Measurements from ENCODE around the gene PHACTR1.

The PHACTR1 gene

DNA sequence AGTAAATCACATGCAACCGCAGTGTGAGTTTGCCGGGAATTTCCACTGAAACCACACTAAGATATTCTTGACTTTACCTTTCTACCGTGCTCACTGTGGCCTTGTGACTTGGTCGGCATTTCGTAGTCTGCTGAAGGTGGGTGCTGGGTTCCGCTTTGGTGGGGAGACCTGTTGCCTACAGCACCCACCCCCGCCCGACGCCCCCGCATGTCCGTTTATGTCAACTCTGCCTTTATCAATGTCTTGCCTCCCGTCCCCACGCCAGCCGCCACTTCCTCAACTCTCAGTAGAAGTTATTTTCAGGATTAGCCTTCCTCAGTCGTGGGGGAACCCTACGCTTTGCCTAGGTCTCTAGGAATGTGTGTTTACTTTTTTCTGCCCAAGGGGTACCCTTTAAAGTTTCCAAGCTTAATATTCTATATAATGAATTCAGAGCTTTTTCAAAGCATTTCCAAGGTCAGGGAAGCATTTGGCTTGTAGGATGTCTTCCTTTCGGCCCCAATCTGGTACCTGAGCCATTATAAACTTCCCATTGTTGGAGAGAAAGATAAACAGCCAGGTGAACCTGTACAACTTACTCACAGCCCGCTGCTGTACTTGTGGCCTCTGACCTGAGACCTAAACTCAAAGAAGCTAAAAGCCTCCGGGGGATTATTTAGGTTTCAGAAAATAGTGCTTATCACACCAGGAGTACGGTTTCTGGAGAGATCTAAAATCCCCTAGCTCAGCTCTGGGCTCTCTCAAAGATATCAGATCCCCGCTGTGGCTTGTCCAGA lies 557.6 kb downstream of the PHACTR1 start:
- DNase-seq = peak; percentile 78 to 92 (median 86)

DNA sequence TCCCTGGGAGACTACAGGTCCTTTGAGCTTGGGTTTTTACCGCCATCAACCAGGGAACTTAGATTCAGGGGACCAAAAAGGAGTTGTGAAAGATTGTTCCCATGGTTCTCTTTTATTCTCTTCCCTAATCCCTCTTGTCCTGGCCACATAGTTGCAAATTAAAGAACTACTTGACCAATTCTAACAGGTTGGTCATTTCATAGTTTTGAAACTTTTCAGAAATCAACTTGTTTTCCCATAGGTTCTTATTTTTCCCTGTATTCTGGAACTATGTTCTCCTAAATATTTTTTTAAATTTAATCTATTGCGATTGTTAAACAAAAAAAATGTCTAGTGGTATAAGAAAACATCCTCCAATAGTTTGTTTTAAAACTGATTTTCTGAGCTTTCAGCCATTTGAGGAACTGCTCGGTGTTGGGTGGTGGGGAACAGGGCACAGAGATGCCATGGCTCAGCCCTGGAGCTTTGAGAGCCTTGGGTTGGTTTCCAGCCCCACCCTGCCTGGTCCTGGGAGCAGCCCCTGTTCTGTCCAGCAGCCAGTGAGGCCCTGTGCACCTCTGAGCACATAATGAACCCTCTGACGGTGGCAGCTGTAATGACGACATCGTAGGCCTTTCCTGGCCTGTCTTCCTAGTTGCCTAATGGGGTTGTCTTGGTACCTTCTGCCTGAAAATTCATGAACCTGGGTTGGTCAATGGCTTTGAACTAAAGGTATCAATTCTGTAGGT lies 558.3 kb downstream of the PHACTR1 start:
- peak in 3 of 4 experiments; percentile 16 to 44 (median 23) for DNase-seq

DNA sequence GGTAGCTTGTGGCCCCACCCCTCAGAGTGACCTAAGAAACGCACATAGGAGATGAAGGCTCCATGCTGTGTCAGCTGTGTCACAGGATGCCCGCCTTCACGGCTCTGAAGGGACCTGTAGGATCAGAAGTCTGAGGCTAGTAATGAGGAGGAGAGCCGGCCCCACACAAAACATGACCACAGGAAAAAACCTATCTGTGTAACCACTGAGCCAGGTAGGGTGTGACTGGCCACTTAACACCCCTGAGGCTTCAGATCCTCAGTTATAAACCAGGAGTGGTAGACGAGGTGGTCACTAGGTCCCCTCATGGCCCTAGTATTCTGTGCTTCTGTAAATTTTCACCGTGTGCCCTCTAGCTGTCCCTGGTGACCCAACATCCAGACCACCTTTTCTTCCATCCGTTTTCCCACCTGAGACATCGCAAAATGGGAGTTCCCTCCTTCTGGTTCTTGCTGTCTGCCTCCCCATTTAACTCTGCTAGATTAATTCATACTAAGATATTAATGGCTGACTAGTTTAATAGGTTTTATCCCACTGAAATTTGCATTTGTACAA lies 558.9 kb downstream of the PHACTR1 start:
- no peak for DNase-seq

DNA sequence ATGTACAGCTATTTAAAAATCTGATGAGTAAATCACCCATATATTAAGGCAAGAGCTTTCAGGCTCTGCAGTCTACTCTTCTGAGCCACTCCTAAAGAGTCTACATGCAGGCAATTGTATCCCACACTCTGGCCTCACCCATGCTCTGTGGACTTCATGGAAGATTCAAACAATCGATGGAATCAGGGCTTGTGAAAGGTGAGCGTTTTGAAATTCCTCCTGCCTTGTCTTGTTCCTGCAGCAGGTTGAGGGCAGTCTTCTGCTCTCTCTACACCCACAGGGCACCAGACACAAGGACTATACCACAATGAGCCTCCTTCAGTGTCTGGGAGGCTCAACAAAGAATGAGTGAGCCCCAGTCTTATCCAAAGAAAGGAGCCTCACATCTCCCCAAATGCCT lies 560.7 kb downstream of the PHACTR1 start:
- DNase-seq = no peak

DNA sequence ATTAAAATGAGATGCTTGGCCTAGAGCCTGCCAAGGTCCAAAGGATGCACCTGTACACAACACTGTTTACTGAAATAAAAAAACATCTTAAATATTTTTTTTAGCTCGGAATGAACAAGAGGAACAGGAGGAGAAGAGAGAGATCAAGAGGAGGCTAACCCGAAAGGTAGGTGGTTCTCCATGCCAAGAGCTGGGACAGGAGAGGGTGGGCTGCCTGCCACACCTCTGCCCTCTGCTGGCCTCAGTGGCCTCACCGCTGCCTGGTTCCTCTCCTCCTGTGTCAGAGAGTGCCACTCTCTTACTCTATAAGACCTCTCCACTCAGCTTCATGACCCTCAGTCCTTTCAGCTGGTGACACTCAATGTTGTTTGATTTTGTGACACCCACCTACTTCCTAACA lies 561.6 kb downstream of the PHACTR1 start:
- DNase-seq = peak in 1 of 4 experiments; percentile 30

DNA sequence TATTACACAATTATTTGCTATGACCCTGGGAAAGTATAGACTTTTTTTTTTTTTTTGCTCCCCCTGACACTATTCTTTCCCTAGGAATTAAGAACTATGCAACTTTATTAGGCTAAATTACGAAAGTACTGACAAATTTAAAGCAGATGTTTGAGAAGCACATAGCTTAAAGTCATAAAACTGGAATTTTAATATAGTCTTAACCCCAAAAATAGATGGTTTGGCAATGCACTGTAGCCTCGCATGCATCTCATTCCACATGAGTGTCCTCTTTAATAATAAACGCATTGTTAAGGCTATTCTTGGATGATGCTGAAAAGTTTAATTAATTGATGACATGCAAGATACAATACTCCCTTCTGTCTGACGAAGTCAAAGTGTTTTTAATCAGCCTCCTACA lies 562.4 kb downstream of the PHACTR1 start:
- DNase-seq = no peak

DNA sequence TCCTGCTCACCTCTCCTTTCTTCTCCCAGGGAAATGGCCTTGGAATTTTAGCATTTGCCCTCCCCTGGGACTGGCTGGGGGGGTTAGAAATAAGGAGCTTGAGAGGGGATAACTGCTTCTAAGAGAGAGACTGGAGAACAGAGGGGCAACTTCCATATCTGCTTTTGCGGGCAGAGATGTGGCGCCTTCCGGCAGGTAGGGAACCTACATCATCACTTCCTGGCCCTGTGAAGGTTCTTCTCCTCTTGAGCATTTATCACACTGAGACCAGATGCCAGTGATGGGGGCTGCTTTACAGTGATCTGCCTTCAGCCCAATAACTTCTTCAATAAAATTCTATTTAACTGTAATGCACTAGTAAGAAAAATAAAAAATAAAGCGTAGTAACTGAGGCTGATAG lies 563.7 kb downstream of the PHACTR1 start:
- no peak for DNase-seq

DNA sequence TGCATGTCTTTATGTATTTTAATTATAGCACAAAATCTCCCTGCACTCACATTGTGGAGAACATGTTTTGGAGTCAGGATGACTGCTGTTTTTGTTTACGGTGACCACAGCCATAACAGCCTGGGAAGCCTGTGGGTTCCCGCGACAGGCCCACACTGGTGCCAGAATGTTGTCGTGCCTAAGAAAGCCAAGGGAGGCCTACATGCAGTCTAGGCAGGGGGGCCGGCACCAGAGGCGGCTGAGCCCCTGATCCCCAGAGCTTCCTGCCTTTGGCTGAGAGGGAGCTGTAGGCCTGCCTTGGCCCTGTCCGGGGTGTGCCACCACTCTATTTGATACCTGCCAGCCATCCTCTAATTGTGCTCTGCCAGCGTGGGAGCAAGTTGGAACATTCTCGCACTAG lies 565.1 kb downstream of the PHACTR1 start:
- no peak for DNase-seq

DNA sequence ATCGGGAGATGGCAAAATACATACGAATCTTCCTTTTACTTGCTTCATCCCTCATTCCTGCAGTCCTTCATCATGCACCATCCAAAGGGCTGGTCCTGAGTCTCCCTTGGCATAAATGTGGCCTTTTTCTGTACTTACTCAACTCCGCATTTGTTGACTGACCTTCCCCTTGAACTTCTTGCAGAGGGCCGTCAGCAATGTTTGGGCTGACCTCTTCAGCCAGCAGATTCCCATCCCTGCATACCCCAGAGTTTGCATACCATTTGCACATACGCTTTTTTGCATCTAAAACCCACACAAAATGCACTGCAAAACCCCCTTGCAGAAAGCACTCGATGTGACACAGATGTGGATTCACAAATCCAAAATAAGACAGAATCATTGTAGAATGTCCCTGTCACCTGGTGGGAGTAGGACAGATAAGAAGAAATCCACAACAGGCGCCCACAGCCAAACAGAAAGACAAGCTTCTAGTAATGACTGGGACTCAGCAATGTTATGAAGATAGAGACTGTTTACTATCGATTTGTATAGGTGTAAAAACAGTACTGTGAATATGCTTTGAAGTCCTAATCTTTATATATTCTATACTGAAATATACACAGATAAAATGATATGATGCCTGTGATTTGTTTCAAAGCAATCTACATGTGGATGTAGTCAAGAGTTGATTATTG lies 566.0 kb downstream of the PHACTR1 start:
- no peak for DNase-seq

DNA sequence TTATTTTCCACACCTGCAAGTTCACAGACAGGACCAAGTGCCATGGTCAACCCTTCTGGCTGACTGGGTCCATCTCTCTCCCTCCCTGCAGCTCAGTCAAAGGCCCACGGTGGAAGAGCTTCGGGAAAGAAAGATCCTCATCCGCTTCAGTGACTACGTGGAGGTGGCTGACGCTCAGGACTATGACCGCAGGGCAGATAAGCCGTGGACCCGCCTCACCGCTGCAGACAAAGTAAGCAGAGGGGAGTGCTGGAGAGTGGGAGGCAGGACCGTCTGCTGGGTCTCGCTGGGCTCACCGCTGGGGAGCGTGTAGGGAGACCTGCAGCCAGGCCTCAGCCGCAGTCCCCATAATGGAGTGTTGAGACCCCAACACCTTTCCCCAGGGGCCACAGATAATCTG lies 566.8 kb downstream of the PHACTR1 start:
- DNase-seq = no peak

DNA sequence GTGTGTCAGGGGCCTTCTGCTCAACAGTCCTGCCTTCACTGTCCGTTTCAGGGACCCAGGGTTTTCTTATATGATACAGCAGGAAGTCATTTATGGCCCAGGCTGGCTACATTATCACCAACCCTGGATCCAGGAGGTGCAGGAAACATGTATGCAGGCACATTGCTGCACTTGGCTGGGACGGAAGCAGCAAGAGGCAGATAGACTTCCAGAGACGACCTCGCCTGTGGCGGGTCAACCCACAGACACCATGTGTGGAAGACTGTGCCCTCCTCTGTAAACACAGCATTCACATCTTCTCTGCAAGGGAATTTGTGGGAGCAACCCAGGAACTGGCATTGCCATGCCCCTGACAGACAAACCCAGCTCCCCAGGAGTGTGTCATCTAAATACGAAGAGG lies 568.1 kb downstream of the PHACTR1 start:
- DNase-seq = no peak

DNA sequence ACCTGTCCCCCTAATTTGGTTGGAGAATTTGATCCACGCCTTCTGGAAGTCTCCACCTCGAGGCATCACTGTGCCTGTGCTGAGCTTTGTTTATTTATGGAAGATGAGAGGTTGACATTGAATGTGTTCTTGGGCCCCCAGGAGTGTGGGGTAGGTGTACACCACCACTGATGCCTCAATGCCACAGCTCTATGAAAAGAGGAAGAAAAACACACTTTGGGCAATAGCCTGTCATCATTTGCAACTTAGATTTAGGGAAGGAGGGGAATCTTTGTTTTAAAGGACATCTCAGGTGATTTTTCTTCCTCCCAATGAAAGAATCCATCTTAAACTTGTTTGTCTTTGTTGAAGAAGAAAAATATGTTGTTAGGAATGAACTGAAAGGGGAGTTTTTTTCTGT lies 569.1 kb downstream of the PHACTR1 start:
- peak in 2 of 4 experiments; percentile 52 to 54 for DNase-seq

DNA sequence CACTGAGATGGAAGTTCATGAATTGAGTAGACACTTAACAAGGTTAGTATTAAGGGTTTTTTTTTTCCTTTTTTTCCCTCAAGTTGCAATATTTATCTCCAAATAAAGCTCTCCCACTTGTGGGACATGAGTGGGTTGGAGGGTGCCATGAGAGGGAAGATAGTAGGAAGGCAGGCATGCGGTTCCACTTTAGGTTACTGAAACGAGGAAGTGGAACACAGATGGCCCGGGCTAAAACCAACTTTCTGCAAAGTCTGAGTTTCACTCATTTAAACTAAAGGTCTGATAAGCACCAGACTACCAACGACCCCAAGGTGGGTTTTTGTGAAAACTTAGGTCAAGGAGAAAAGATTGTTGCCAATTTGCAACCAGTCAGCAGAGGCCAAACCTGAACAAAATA lies 569.6 kb downstream of the PHACTR1 start:
- DNase-seq = peak; percentile 52 to 77 (median 67)

DNA sequence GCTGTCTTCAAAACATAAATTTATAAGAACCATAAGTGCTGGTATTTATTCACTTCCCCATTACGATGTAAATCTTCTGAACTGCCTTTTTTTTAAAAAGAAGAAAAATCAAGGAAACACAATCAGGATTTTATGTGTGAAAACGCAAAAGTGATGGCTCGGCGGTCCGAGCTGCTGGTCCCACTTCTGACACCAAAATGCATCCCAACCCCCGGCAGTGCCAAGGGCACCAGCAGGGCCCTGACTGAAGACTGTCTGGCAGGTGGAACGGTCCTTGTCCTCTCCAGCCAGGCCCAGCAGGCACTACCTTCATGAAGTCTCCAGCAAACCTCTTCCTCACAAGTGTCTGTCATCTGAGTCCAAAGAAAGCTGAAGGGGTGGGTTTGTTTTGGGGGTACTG lies 570.5 kb downstream of the PHACTR1 start:
- DNase-seq = no peak

DNA sequence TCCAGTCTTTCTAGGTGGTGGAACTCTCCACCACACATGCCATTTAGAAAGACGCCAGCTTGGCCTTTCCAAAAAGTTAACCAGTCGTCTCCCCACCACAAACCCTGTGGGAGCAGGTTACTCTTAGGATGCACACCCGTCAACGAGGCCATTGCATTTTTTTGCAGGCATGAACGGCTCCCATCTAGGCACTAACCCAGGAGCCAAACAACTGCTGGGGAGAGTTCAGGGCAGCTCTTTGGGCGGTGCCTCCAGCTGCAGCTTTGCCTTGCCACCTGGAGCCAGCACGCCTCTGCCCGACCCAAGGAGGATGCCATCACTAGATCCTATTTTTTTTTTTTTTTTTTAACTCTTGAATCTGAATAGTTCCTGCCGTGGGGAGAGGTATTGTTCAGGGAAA lies 571.9 kb downstream of the PHACTR1 start:
- no peak for DNase-seq

DNA sequence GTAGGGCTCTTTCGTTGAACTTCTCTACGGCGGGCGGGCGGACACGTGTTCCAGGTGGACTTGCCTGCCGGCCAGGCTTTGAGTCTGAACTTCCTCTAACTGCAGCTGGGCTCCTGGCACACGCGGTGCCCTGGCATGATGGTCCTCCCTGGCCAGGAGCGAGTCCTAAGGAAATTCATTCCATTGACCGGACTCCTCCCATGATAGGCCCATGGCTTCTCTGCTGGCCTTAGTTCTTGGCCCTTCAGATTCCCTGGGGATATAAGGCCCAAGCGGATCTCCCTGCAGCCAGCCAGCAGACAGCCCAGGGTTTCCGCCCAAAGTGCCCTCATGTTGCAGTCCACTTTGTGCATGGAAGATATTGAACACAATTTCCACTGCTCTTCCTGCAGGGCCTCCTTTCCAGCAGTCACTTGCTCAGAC lies 572.4 kb downstream of the PHACTR1 start:
- no peak for DNase-seq

DNA sequence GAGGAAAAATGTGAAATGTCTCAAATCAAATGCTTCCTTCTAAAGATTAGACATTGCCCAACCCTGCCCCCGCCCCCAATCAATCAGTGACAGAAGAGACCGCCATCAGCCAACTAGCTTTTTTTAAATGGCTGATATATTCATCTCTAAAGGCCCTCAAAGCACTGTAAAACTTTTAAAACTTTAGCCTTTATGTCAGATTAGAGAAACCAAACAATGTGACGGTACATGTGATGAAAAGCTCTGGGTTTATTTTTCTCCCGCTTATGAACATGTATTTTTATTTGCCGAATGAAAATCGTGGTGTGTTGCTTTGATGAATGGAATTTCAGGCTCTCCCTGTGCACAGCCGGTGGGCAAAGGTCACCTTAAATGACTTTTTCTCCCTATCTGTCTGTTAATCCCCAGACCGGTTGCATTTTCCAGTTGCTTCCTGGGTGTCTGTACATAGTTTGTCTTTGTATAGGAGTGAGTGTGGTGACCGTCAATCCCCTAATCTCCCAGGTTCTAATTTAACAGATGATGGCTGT lies 573.3 kb downstream of the PHACTR1 start:
- DNase-seq = no peak

DNA sequence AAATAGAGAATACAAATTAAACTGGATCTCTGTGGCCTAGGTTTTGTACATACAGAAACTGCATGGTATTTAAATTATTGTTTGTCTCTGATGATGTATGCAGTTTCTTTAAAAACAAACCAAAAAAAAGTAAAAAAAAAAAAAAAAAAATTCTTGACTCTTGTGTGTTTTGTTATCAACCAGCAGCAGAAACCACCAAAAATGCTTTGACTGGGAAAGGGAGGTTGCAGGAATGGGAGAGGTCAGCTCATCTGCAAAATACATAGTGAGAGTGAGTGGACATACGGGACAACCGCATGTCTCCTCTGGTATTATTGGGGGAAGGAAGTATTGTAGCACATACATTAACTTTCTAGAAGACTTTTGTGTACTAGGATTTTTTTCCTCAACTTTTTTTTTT lies 573.8 kb downstream of the PHACTR1 start:
- DNase-seq = no peak

DNA sequence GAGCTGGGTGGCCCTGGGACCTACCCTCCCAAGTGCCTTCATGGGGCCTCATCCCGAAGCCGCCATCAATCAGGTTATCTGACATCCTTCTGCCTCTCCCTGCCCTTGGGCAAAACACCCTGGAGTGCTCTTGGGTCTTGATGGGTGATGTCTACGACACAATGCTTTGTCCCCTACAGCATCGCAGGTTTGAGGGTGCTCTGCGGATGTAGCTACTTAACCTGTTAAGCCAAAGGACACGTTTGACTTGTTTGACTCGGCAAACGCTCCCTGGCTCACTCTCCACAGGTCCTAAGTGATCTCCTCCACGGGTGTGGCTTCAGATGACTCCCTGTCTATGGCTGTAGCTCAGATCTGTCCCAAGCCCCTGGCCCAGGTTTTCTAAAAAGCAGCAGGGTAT lies 576.2 kb downstream of the PHACTR1 start:
- no peak for DNase-seq

DNA sequence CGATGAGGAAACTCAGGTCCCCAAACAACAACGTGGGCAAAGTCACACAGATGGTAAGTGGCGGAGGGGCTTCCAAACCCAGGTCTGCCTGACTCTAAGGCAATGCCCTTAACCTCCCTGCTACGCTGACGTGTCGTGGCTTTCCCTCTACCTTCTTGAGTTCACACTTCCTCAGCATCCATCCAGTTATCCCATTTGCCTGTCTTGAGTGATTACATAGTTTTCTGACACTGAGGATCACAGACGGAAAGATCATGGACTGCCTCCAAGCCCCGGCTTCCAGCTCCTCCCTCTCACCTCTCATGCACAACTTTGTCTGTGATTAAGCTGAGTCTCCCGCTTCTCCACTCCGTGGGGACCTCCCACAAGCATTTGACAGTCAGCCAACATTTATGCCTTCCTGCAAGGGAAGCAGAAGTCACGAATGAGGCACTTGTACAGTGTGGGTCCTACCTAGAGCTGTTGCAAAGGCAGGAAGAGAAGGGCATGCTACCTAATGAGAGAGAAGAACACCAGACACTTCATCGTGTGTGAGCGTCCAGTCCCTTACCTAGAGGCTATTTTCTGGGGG lies 578.0 kb downstream of the PHACTR1 start:
- DNase-seq = peak; percentile 58 to 77 (median 76)

DNA sequence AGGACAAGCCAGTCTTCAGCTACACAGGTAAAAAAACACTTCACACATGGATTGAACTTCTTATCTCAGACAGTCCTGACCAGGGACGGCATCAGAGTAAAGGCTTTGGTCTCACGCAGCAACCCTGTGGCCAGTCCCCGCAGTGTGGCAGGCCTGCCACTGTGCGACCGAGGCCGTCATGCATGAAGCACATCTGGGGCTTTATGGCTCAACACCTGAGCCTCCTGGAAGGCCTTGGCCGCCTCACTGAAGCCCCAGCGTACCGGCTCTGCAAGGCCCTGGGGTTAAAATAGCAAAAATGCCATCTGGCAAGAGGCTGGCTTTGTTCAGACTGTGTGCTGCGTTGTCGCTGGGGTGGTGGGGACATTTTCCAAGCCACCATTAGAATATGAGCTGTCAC lies 579.0 kb downstream of the PHACTR1 start:
- DNase-seq = no peak

DNA sequence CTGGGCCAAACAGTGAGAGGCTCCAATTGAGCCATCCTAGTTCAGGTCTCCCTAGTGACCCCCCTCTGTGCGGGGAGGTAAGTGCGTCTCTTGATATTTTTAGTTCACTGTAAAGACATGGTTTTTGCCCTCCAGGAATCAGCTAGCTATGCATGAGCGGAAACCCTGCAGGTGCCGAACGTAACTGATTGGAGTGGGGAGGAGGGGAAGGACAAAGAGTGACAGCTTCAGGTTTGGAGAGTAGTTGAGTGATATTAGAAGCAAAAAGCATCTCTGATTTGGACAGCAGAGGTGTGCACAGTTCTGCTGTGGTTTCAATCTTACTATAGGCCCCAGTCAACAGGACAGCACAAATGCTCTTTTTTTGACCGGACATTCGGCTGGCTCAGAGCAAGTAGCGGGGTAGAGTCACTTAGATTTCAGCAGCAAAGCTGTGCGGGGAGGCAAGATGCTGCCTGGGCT lies 580.0 kb downstream of the PHACTR1 start:
- DNase-seq = no peak

DNA sequence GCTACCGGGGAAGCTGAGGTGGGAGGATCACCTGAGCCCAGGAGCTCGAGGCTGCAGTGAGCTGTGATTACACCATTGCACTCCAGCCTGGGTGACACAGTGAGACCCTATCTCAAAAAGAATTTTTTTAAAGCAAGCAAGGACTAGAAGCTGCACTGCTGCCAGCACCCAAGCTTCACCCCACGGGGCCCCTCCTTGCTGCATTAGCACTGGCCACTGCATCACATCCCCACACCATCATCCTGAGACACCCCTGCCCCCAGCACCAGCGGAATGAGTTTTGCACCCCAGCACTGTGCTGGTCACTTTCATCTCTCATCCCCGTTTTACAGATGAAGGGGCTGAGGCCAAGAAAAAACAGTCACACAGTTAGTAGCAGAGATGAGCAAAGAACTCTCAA lies 580.8 kb downstream of the PHACTR1 start:
- no peak for DNase-seq

All from suppressor macrophage (primary cell).